Pancreas (tissue), 10 donors: ENCODE results near the gene EXOC3L1. TPM values are rescaled to one million over a fixed set of nuclear protein-coding genes. Genes with fewer than 3 reads are reported as not detected.

ENCODE experiments used
- ATAC-seq, 4 donors: fragments of 200-7000 bp; cut with Tn5 transposase; one replicate each; pipeline versions ENCODE4 v1.8.0 to v1.9.1; 2020; ENCODE audit warnings: mild to moderate bottlenecking in 4 of 4, moderate library complexity in 4 of 4
- DNase-seq, 6 donors: peaks; one replicate each; pipeline ENCODE4 v3.0.0-alpha.2; 2020
- FAIRE-seq: peaks from 2 replicates; lab custom pipeline; 2012; peaks lifted over from hg19 to GRCh38; lab: Jason Lieb, UNC
- H3K27ac ChIP-seq, 4 donors: fragments of 200-600 bp; sonication (generic); 1 replicate in 3 of 4; 2 replicates in 1 of 4; pipeline versions ENCODE4 v1.5.0 to v1.8.0; 2020
- H3K27me3 ChIP-seq, 4 donors: fragments of 200-600 bp; one replicate each; pipeline ENCODE4 v1.8.0; 2021
- H3K36me3 ChIP-seq, 3 donors: fragments of 200-600 bp; sonication (generic) in 1 of 3; one replicate each; pipeline versions ENCODE4 v1.5.0 to v1.8.0; 2020 to 2021
- H3K4me1 ChIP-seq, 3 donors: fragments of 200-600 bp; one replicate each; pipeline ENCODE4 v1.8.0; 2021
- H3K4me3 ChIP-seq, 4 donors: fragments of 200-600 bp; sonication (generic) in 2 of 4; one replicate each; pipeline versions ENCODE4 v1.5.0 to v1.8.0; 2020 to 2021
- H3K9me3 ChIP-seq, 4 donors: fragments of 200-600 bp; one replicate each; pipeline ENCODE4 v1.8.0; 2021
- CTCF ChIP-seq, 4 donors: fragments of 200-600 bp; sonication (generic) in 3 of 4; IDR thresholded peaks; one replicate each; pipeline versions ENCODE4 v1.5.0 to v1.8.0; 2021; ENCODE audit warnings: antibody characterized with exemption in 4 of 4
- WGBS, 2 donors: extraction: QIAGEN DNeasy Blood & Tissue Kit; methylation state at CpG; one replicate each; pipeline ENCODE4 v1.1.7; 2013; 5-methylcytosine and 5-hydroxymethylcytosine counted together
- intact Hi-C, 3 donors: fragments of 100-400 bp; cut with DNase I; formaldehyde crosslinking; loops; one replicate each; pipeline versions ENCODE4 v1.11.1 to v1.14.2; 2022
- polyA plus RNA-seq, 2 donors: library from polyadenylated mRNA; stranded (reverse); fragments of 200-250 nt; gene quantifications; one replicate each; pipeline ENCODE4 v1.2.3, GENCODE V29; 2013
- total RNA-seq, 6 donors: library from RNA; stranded (reverse); fragmentation: NEBNext Ultra II Directional in 4 of 6; extraction: Animal tissue kit (Norgen Biotek cat#: 25700) in 4 of 6; gene quantifications; one replicate each; pipeline versions ENCODE4 v1.2.1 to v1.2.4, GENCODE V29; 2021 to 2023
- donor health status: healthy with polysubstance abuse.
- donor health status: DM: no; HTN: no; CAD: no; lungs with moderate emphysema.
- donor health status: DM: no; HTN: no; CAD: no.
- donor health status: control.
- donor health status: control.
- donor health status: Bipolar disorder and iron deficiency.
- donor health status: DM: yes; HTN: yes; CAD: no.
- donor health status: DM: no; HTN: no; CAD: no.
- donor health status: DM: no; HTN: no; CAD: no.
- donor health status: DM: yes; HTN: yes; CAD: no.

The EXOC3L1 gene
- total and polyA plus RNA-seq, 8 donors, result 0.67 to 6.2 (median 1.5) TPM

GRCh38 chr16:67196881-67197280 is 6.9 kb upstream of the EXOC3L1 start:
- Histone ChIP-seq H3K9me3 (no peaks in the 10 kb centered on the region), H3K36me3 (peaks cover 0 to 33% (median 13%) of the 10 kb centered on the region in 3 donors), H3K27ac (no peak overlapping the region), H3K27me3 (no peaks in the 10 kb centered on the region), H3K4me3 (no peak overlapping the region), H3K4me1 (peaks cover 9 to 14% (median 11%) of the 10 kb centered on the region in 3 donors)
- WGBS, 2 donors, result 92 to 95% methylated on average over 1 of the region's 1 CpG
- FAIRE-seq, result no peak
- DNase-seq, result no peak
- ATAC-seq, result no peak
- no peak for TF ChIP-seq CTCF (IDR thresholded peaks at IDR 0.05)
- intact Hi-C loops, result no loop called here

- no peak for TF ChIP-seq CTCF (IDR thresholded peaks at IDR 0.05)
- Histone ChIP-seq H3K27ac (no peak overlapping the region), H3K9me3 (no peaks in the 10 kb centered on the region), H3K27me3 (no peaks in the 10 kb centered on the region), H3K4me3 (no peak overlapping the region), H3K36me3 (peaks cover 0 to 27% (median 13%) of the 10 kb centered on the region in 3 donors), H3K4me1 (peaks cover 14 to 19% (median 17%) of the 10 kb centered on the region in 3 donors)
- ATAC-seq (no peak), FAIRE-seq (no peak), DNase-seq (no peak)
- intact Hi-C loops, result no loop called here
- 60 to 67% methylated on average over 5 of the region's 5 CpGs for WGBS, 2 donors
Measured at GRCh38 chr16:67195676-67196075, 5.7 kb upstream of the EXOC3L1 start.

GRCh38 chr16:67194260-67194659 is 4.3 kb upstream of the EXOC3L1 start:
- 88 to 95% methylated on average over 6 of the region's 6 CpGs for WGBS, 2 donors
- Histone ChIP-seq H3K36me3 (peaks cover 0 to 27% (median 13%) of the 10 kb centered on the region in 3 donors), H3K9me3 (no peaks in the 10 kb centered on the region), H3K27ac (no peak overlapping the region), H3K4me3 (no peak overlapping the region), H3K4me1 (peaks cover 14 to 19% (median 17%) of the 10 kb centered on the region in 3 donors), H3K27me3 (no peaks in the 10 kb centered on the region)
- no peak for ATAC-seq
- intact Hi-C loops, result no loop called here
- peak in 1 of 6 donors; percentile 40 for DNase-seq
- no peak for TF ChIP-seq CTCF (IDR thresholded peaks at IDR 0.05)
- no peak for FAIRE-seq

GRCh38 chr16:67193536-67193935 is 3.6 kb upstream of the EXOC3L1 start:
- Histone ChIP-seq H3K27ac (no peak overlapping the region), H3K36me3 (peaks cover 0 to 27% (median 13%) of the 10 kb centered on the region in 3 donors), H3K9me3 (no peaks in the 10 kb centered on the region), H3K4me1 (peaks cover 14 to 19% (median 17%) of the 10 kb centered on the region in 3 donors), H3K4me3 (peak overlapping the region in 1 of 4 donors; percentile 97), H3K27me3 (no peaks in the 10 kb centered on the region)
- ATAC-seq (no peak), DNase-seq (no peak), FAIRE-seq (no peak)
- TF ChIP-seq CTCF (IDR thresholded peaks at IDR 0.05), result no peak
- intact Hi-C loops, result no loop called here

DNA sequence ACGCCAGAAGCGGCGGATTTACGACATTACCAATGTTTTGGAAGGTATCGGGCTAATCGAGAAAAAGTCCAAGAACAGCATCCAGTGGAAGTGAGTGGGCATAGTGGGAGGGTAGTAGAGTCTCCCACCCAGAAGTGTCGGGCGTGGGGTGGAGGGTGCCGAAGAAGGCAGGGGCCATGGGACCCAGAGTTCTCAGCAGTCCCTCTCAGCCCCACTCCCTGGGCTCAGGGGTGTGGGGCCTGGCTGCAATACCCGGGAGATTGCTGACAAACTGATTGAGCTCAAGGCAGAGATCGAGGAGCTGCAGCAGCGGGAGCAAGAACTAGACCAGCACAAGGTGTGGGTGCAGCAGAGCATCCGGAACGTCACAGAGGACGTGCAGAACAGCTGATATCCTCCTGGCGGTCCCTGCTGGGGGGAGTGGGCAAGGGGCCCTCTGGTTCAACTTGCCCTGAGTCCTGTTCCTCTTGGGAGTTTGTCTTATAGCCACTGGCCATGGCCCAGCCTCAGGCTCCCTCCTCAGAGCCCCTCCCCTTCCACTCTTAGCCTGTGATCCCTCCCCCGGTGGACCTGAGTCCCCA is 2.9 kb upstream of the EXOC3L1 start:
- 15 to 21% methylated on average over 17 of the region's 17 CpGs for WGBS, 2 donors
- Histone ChIP-seq H3K27me3 (no peaks in the 10 kb centered on the region), H3K36me3 (peaks cover 0 to 25% (median 13%) of the 10 kb centered on the region in 3 donors), H3K4me1 (peaks cover 14 to 19% (median 17%) of the 10 kb centered on the region in 3 donors), H3K4me3 (peak overlapping the region; percentile 89 to 100 (median 97)), H3K9me3 (no peaks in the 10 kb centered on the region), H3K27ac (peak overlapping the region in 1 of 4 donors; percentile 47)
- intact Hi-C loops, result no loop called here
- DNase-seq, result no peak
- FAIRE-seq, result no peak
- no peak for TF ChIP-seq CTCF (IDR thresholded peaks at IDR 0.05)
- no peak for ATAC-seq
